A549 (cell line): Measurements from ENCODE around the gene PREPL. TPM values are rescaled to one million over a fixed set of nuclear protein-coding genes. Genes with fewer than 3 reads are reported as not detected.

Experiments
- ATAC-seq, 2 experiments: fragments of 200-7000 bp in 1 of 2; fragments of >200 bp in 1 of 2; cut with Nextera tagmentation in 1 of 2; cut with Tn5 transposase in 1 of 2; 3 replicates each; pipeline versions ENCODE4 v1.8.0 to v1.9.1; 2018 to 2020; ENCODE audit warnings: mild to moderate bottlenecking in 1 of 2, moderate library complexity in 1 of 2
- CTCF ChIA-PET: fragments of 300-600 bp; sonication (Branson Sonifier 250); formaldehyde crosslinking; extraction: SDS; loops from one replicate; lab custom pipeline; 2021; ENCODE audit warnings: antibody characterized with exemption, inconsistent platforms; lab: Yijun Ruan, JAX
- POLR2A ChIA-PET: fragments of 350-600 bp; formaldehyde crosslinking; extraction: SDS; loops from one replicate; lab custom pipeline; 2021; ENCODE audit warnings: antibody characterized with exemption, inconsistent platforms; lab: Yijun Ruan, JAX
- DNase-seq, 2 experiments: peaks; one replicate each; pipeline versions ENCODE4 v3.0.0 to v3.0.0-alpha.2; 2011 to 2016; ENCODE audit warnings: low read depth in 1 of 2, low spot score in 1 of 2
- FAIRE-seq: peaks from 2 replicates; lab custom pipeline; 2011; peaks lifted over from hg19 to GRCh38; lab: Jason Lieb, UNC
- H3K27ac ChIP-seq, 2 experiments: fragments of >200 bp; sonication (Bioruptor Twin); formaldehyde crosslinking; 3 replicates each; pipeline ENCODE4 v1.5.1; 2016 to 2017
- H3K4me1 ChIP-seq: fragments of >200 bp; sonication (Bioruptor Twin); formaldehyde crosslinking; 3 replicates; pipeline ENCODE4 v1.6.1; 2016
- H3K4me2 ChIP-seq: fragments of >200 bp; sonication (Bioruptor Twin); formaldehyde crosslinking; 3 replicates; pipeline ENCODE4 v1.6.1; 2016
- H3K4me3 ChIP-seq: fragments of >200 bp; sonication (Bioruptor Twin); formaldehyde crosslinking; 3 replicates; pipeline ENCODE4 v1.5.1; 2016
- H3K9me3 ChIP-seq: fragments of >200 bp; sonication (Bioruptor Twin); formaldehyde crosslinking; 3 replicates; pipeline ENCODE4 v1.6.1; 2016
- BCL3 ChIP-seq: fragments of >200 bp; sonication (Bioruptor Twin); formaldehyde crosslinking; IDR thresholded peaks from 3 replicates; pipeline ENCODE4 v1.6.1; 2016
- EHMT2 ChIP-seq: fragments of 200-600 bp; sonication (generic); IDR thresholded peaks from 2 replicates; pipeline ENCODE4 v1.6.1; 2016; ENCODE audit warnings: antibody characterized with exemption, low read depth, mild to moderate bottlenecking, moderate library complexity
- EP300 ChIP-seq, 2 experiments: fragments of >200 bp; sonication (Bioruptor Twin); formaldehyde crosslinking; IDR thresholded peaks; 2 replicates in 1 of 2; 3 replicates in 1 of 2; pipeline ENCODE4 v1.6.1; 2016 to 2017
- FOSL2 ChIP-seq, 2 experiments: fragments of 450-650 bp in 1 of 2; fragments of >200 bp in 1 of 2; sonication (Bioruptor Twin) in 1 of 2; formaldehyde crosslinking; IDR thresholded peaks; 2 replicates each; pipeline versions ENCODE4 v1.5.0 to v1.6.1; 2016 to 2020; ENCODE audit warnings: mild to moderate bottlenecking in 1 of 2, moderate library complexity in 1 of 2
- HDAC2 ChIP-seq: fragments of 200-600 bp; sonication (generic); IDR thresholded peaks from 2 replicates; pipeline ENCODE4 v1.6.1; 2016
- HEYL ChIP-seq: fragments of 250-450 bp; sonication (Bioruptor Pico); IDR thresholded peaks from 2 replicates; pipeline ENCODE4 v1.8.0; 2021; ENCODE audit warnings: mild to moderate bottlenecking, moderate library complexity
- HOXB13 ChIP-seq: fragments of 250-450 bp; sonication (Bioruptor Pico); IDR thresholded peaks from 2 replicates; pipeline ENCODE4 v1.5.0; 2020; ENCODE audit warnings: low read depth, mild to moderate bottlenecking, moderate library complexity
- HOXB5 ChIP-seq: fragments of 250-450 bp; sonication (Bioruptor Pico); IDR thresholded peaks from 2 replicates; pipeline ENCODE4 v1.5.0; 2020; ENCODE audit warnings: mild to moderate bottlenecking, moderate library complexity
- JUN ChIP-seq, 2 experiments: fragments of >200 bp; sonication (Bioruptor Twin); formaldehyde crosslinking; IDR thresholded peaks; 2 replicates in 1 of 2; 3 replicates in 1 of 2; pipeline ENCODE4 v1.6.1; 2016 to 2017
- KDM1A ChIP-seq: fragments of 200-600 bp; sonication (generic); IDR thresholded peaks from 2 replicates; pipeline ENCODE4 v1.6.1; 2016; ENCODE audit warnings: low read depth, mild to moderate bottlenecking
- MAZ ChIP-seq: fragments of 150-350 bp; IDR thresholded peaks from 2 replicates; pipeline ENCODE4 v1.6.1; 2014; ENCODE audit warnings: antibody characterized with exemption, low read depth, low read length, borderline replicate concordance
- NFE2L2 ChIP-seq: fragments of 150-350 bp; conservative IDR thresholded peaks from 2 replicates; pipeline ENCODE4 v1.6.1; 2014; ENCODE audit warnings: low read length
- NR3C1 ChIP-seq: fragments of >200 bp; sonication (Bioruptor Twin); formaldehyde crosslinking; IDR thresholded peaks from 3 replicates; pipeline ENCODE4 v1.6.1; 2017
- PBX3 ChIP-seq: IDR thresholded peaks from 2 replicates; pipeline ENCODE4 v1.6.1; 2012
- PHF8 ChIP-seq: fragments of 200-600 bp; sonication (generic); IDR thresholded peaks from 2 replicates; pipeline ENCODE4 v1.6.1; 2016; ENCODE audit warnings: low read depth, mild to moderate bottlenecking, antibody characterized with exemption, moderate library complexity, borderline replicate concordance
- POLR2AphosphoS2 ChIP-seq: conservative IDR thresholded peaks from 2 replicates; pipeline ENCODE4 v1.6.1; 2012; ENCODE audit warnings: low read length, improper control_type of control experiment, inconsistent platforms
- TP53 ChIP-seq: fragments of 250-450 bp; sonication (Bioruptor Pico); IDR thresholded peaks from 2 replicates; pipeline ENCODE4 v1.5.0; 2021; ENCODE audit warnings: mild to moderate bottlenecking, moderate library complexity
- WGBS: methylation state at CpG from one replicate; pipeline ENCODE4 v1.1.6; 2017; ENCODE audit errors: missing lambda C conversion rate; 5-methylcytosine and 5-hydroxymethylcytosine counted together
- polyA plus RNA-seq, 4 experiments: library from polyadenylated mRNA; depleted of rRNA in 3 of 4; stranded (reverse); fragments of >200 nt; fragmentation: RNase III in 1 of 4; extraction: RNeasy Plus Mini Kit Qiagen cat#74134 plus additional on column Dnase treatment in 1 of 4; gene quantifications; 2 replicates in 3 of 4; 3 replicates in 1 of 4; pipeline ENCODE4 v1.2.3, GENCODE V29; 2011 to 2017

Gene PREPL
- polyA plus RNA-seq, 2 of the 4 experiments (the other 2 are of a cell fraction), result 28.7 to 92.7 TPM

- no peak for TF ChIP-seq BCL3
These were observed 90.0 kb downstream of the PREPL start (continued) for GRCh38 chr2:44271296-44271695.

GRCh38 chr2:44269831-44270230 is 91.5 kb downstream of the PREPL start:
- POLR2A ChIA-PET, result no interaction called here

GRCh38 chr2:44267796-44268648 is 93.3 kb downstream of the PREPL start:
- peak overlapping the region; percentile 31 to 64; a peak in 5 of 6 replicates for H3K27ac ChIP-seq
- peak; percentile 55 to 66; a peak in 5 of 6 replicates for ATAC-seq
- TF ChIP-seq HDAC2 (no peak), HOXB5 (CRISPR knock-in tag) (0 out of 2 replicates have a peak, but pooled peaks have one; percentile 38), FOSL2 (IDR thresholded peaks at IDR 0.05) (no peak), FOSL2 (CRISPR knock-in tag; IDR thresholded peaks at IDR 0.05) (peak; percentile 78), HEYL (no peak)
- POLR2A ChIA-PET, result interaction anchor here (1.0 kb wide), 1 partner anchor 23 kb away, joined by 4 read pairs; no protein-coding TSS in a partner anchor
- no peaks in the 10 kb centered on the region for H3K9me3 ChIP-seq
- CTCF ChIA-PET, result interaction anchor here (0.9 to 4.7 kb wide), 11 partner anchors 10 to 702 kb away, joined by 3 to 31 read pairs (median 4); no protein-coding TSS in a partner anchor
- H3K4me2 ChIP-seq, result peak overlapping the region; percentile 46
- H3K4me1 ChIP-seq, result peaks cover 25% of the 10 kb centered on the region
- H3K4me3 ChIP-seq, result no peak overlapping the region
- peak in 1 of 2 experiments; percentile 68 for DNase-seq
- FAIRE-seq, result peak; percentile 89
- WGBS, result 43% methylated on average over 7 of the region's 7 CpGs

More at GRCh38 chr2:44269831-44270230, 91.5 kb downstream of the PREPL start:
- WGBS, result 78% methylated on average over 1 of the region's 1 CpG
- CTCF ChIA-PET, result interaction anchor here (0.6 to 4.7 kb wide), 5 partner anchors 22 to 686 kb away, joined by 3 to 31 read pairs (median 3); no protein-coding TSS in a partner anchor
- DNase-seq, result no peak
- Histone ChIP-seq H3K4me3 (no peak overlapping the region), H3K27ac (no peak overlapping the region), H3K9me3 (no peaks in the 10 kb centered on the region), H3K4me1 (peaks cover 33% of the 10 kb centered on the region), H3K4me2 (no peak overlapping the region)
- no peak for ATAC-seq
- no peak for FAIRE-seq
- TF ChIP-seq PHF8 (no peak), NFE2L2 (no peak), PBX3 (no peak), TP53 (no peak), EHMT2 (no peak), JUN (IDR thresholded peaks at IDR 0.05) (no peak), MAZ (no peak), POLR2AphosphoS2 (no peak), HOXB13 (CRISPR knock-in tag) (no peak), EP300 (IDR thresholded peaks at IDR 0.05) (no peak), NR3C1 (no peak), KDM1A (no peak)
- TF ChIP-seq, all 56 proteins: peak for 0

Other genes starting within 250 kb of the PREPL start
- gene PPM1B, start 192.6 kb downstream of the PREPL start, polyA plus RNA-seq (2011; rRNA removed), result 75.1 and 78.3 TPM in 2 replicates
- 49.0 to 51.2 TPM (median 49.1 TPM) in 3 replicates for gene PPM1B, start 192.6 kb downstream of the PREPL start, polyA plus RNA-seq (2017; fragmentation: RNase III; extraction: RNeasy Plus Mini Kit Qiagen cat#74134 plus additional on column Dnase treatment)
- 7.1 and 7.2 TPM in 2 replicates for gene SLC3A1, start 86.0 kb downstream of the PREPL start, polyA plus RNA-seq (2011; rRNA removed)
- 1.1 to 1.4 TPM (median 1.2 TPM) in 3 replicates for gene SLC3A1, start 86.0 kb downstream of the PREPL start, polyA plus RNA-seq (2017; fragmentation: RNase III; extraction: RNeasy Plus Mini Kit Qiagen cat#74134 plus additional on column Dnase treatment)
- gene CAMKMT, start 453 bp upstream of the PREPL start, polyA plus RNA-seq (2011; rRNA removed), result 10.0 and 15.7 TPM in 2 replicates
- gene CAMKMT, start 453 bp upstream of the PREPL start, polyA plus RNA-seq (2017; fragmentation: RNase III; extraction: RNeasy Plus Mini Kit Qiagen cat#74134 plus additional on column Dnase treatment), result 6.2 to 6.7 TPM (median 6.5 TPM) in 3 replicates